Measurements from ENCODE around the gene FOXP1. TPM values are rescaled to one million over a fixed set of nuclear protein-coding genes. Genes with fewer than 3 reads are reported as not detected.
A peak's percentile ranks its signal among the peaks of the same experiment; 100 is the strongest.

FOXP1 gene
- total and polyA plus RNA-seq, 2 of the 13 experiments (the other 11 are each of a cell fraction or from before 2014, with no cell fraction given), result 40.4 to 59.0 TPM

DNA sequence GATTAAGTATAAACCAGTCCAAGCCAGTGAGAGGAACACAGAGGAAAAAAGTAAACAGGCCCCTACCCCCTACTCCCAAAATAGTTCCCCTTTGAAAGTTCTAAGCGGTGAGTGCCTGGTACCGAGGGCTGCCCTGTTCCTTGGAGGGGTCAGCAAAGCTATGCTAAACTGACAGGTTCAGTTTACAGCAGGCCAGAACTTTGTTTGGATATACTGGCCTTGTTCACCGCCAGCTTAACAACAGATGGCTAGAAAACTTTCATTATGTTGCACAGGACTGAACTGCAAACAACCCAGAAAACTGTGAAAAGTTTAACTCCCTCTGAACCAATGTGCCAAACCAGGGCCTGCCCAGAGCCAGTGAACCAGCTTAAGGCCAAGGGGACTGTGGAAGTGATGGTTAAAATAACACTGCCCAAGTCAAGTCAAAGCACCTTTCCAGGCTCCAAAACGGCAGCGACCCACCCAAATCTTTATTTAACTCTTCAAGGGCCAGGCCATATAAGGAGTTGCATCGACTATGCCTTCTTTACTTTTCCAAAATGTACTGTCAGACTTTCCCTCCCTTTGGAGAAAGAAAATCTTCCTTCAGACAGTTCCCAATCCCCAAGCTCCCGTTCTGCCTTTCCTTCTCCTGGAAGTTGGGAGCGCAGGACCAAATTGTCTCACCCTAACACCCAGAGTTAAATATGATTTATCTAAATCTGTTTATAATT is 448.0 kb downstream of the FOXP1 start (continued):
- TF ChIP-seq ZSCAN21 (CRISPR knock-in tag; IDR thresholded peaks at IDR 0.05; ENCODE audit: borderline replicate concordance) (0 out of 2 replicates have a peak, but pooled peaks have one; percentile 25), ZSCAN29 (CRISPR knock-in tag; conservative IDR thresholded peaks at IDR 0.05) (no peak), ZMYM3 (CRISPR knock-in tag; IDR thresholded peaks at IDR 0.05) (peak; percentile 33; the same call in 1 of the 2 replicates)
- TF ChIP-seq, protein P1, sequence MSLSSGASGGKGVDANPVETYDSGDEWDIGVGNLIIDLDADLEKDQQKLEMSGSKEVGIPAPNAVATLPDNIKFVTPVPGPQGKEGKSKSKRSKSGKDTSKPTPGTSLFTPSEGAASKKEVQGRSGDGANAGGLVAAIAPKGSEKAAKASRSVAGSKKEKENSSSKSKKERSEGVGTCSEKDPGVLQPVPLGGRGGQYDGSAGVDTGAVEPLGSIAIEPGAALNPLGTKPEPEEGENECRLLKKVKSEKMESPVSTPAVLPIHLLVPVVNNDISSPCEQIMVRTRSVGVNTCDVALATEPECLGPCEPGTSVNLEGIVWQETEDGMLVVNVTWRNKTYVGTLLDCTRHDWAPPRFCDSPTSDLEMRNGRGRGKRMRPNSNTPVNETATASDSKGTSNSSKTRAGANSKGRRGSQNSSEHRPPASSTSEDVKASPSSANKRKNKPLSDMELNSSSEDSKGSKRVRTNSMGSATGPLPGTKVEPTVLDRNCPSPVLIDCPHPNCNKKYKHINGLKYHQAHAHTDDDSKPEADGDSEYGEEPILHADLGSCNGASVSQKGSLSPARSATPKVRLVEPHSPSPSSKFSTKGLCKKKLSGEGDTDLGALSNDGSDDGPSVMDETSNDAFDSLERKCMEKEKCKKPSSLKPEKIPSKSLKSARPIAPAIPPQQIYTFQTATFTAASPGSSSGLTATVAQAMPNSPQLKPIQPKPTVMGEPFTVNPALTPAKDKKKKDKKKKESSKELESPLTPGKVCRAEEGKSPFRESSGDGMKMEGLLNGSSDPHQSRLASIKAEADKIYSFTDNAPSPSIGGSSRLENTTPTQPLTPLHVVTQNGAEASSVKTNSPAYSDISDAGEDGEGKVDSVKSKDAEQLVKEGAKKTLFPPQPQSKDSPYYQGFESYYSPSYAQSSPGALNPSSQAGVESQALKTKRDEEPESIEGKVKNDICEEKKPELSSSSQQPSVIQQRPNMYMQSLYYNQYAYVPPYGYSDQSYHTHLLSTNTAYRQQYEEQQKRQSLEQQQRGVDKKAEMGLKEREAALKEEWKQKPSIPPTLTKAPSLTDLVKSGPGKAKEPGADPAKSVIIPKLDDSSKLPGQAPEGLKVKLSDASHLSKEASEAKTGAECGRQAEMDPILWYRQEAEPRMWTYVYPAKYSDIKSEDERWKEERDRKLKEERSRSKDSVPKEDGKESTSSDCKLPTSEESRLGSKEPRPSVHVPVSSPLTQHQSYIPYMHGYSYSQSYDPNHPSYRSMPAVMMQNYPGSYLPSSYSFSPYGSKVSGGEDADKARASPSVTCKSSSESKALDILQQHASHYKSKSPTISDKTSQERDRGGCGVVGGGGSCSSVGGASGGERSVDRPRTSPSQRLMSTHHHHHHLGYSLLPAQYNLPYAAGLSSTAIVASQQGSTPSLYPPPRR (CRISPR knock-in tag; IDR thresholded peaks at IDR 0.05; ENCODE audit: borderline replicate concordance), result peak; percentile 63; the same call in 1 of the 2 replicates

DNA sequence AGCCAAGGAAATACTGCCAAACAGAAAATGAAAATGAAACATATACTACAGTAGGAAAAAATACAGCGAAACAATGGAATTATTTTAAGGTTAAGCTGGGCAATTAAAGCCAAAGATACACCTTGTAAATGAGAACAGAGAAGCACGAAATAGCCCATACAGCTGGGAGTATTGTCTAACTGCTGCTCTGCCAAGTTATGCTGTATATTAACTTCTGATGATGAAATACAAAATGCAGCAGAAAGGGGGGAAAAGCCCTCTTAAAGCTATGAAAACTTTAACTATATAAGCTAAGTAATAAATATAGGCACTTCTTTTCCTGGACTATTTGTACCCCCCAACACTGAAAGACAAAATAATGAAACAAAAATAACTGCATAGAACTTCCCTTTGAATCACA is 449.0 kb downstream of the FOXP1 start:
- BruUV-seq (replicated peaks), result no TSS peak
- H3K9me3 ChIP-seq (ENCODE audit: low read length), result no peaks in the 10 kb centered on the region
- no peak for FAIRE-seq

More for the DNA sequence above, 449.0 kb downstream of the FOXP1 start:
- H3K9ac ChIP-seq (ENCODE audit: insufficient read depth, low read depth, low read length), result no peak overlapping the region
- no peak overlapping the region for H3K4me3 ChIP-seq (replicated peaks in 1 of 3; ENCODE audit: insufficient read depth in 1 of 3, low read depth in 2 of 3, low read length in 3 of 3)
- no peak for TF ChIP-seq ZNF792 (CRISPR knock-in tag; IDR thresholded peaks at IDR 0.05)
- no peak for TF ChIP-seq NFIB (CRISPR knock-in tag; IDR thresholded peaks at IDR 0.05; ENCODE audit: borderline replicate concordance)
- no peak for TF ChIP-seq HMGA1 (CRISPR knock-in tag; conservative IDR thresholded peaks at IDR 0.05)
- TF ChIP-seq GTF3A (CRISPR knock-in tag; conservative IDR thresholded peaks at IDR 0.05), result no peak
- TF ChIP-seq ZNF598 (CRISPR knock-in tag; IDR thresholded peaks at IDR 0.05; ENCODE audit: borderline replicate concordance), result no peak
- no peak for TF ChIP-seq ZNF703 (CRISPR knock-in tag; IDR thresholded peaks at IDR 0.05; ENCODE audit: borderline replicate concordance)
- TF ChIP-seq MED8 (CRISPR knock-in tag; IDR thresholded peaks at IDR 0.05; ENCODE audit: insufficient replicate concordance), result no peak
- TF ChIP-seq WIZ (CRISPR knock-in tag; IDR thresholded peaks at IDR 0.05), result no peak
- TF ChIP-seq EZH2 (conservative IDR thresholded peaks at IDR 0.05; ENCODE audit: low read depth, low read length), result no peak
- TF ChIP-seq CBX1 (IDR thresholded peaks at IDR 0.05; ENCODE audit: low read depth), result no peak
- no peak for TF ChIP-seq CEBPG (CRISPR knock-in tag; IDR thresholded peaks at IDR 0.05)
- TF ChIP-seq ZNF441 (CRISPR knock-in tag; IDR thresholded peaks at IDR 0.05; ENCODE audit: borderline replicate concordance), result no peak
- ChIA-PET CTCF (ENCODE audit: low intra/inter-chr PET ratio, low total read pairs) (no interaction called here), POLR2A (interaction anchor here (1.2 to 1.4 kb wide), 3 partner anchors 18 to 76 kb away, joined by 5 to 6 read pairs (median 6); no protein-coding TSS in a partner anchor)
- ATAC-seq (no peak), DNase-seq (ENCODE audit: low spot score) (no peak)
- 91% methylated on average over 2 of the region's 2 CpGs for WGBS (ENCODE audit: low lambda C conversion rate)
- no peak overlapping the region for H2AFZ ChIP-seq (ENCODE audit: low read length)
- 0 out of 5 replicates have a peak, but pooled peaks cover 0 to 2% of the 10 kb centered on the region in 2 experiments for H3K36me3 ChIP-seq (replicated peaks in 1 of 2; ENCODE audit: control insufficient read depth in 1 of 2, insufficient read depth in 2 of 2, low read length in 2 of 2)
- peak overlapping the region; percentile 57 for H3K27ac ChIP-seq (ENCODE audit: extremely low read length, insufficient read depth, low read length)
- H3K4me2 ChIP-seq (ENCODE audit: low read depth, low read length), result no peak overlapping the region
- no peaks in the 10 kb centered on the region for H3K27me3 ChIP-seq (ENCODE audit: control insufficient read depth in 1 of 2, insufficient read depth in 2 of 2, low read length in 2 of 2)
- intact Hi-C loops (cut with micrococcal nuclease; ENCODE audit: unreplicated experiment) (no loop called here), in situ Hi-C loops (cut with HindIII; ENCODE audit: extremely low pct_ligation_motif_present, low pct_unique_long_range_greater_than_20kb) (no loop called here)
- no peaks in the 10 kb centered on the region for H3K79me2 ChIP-seq (ENCODE audit: insufficient read depth, low read length)
- H4K20me1 ChIP-seq (ENCODE audit: insufficient read depth, low read length), result no peaks in the 10 kb centered on the region
- peaks cover 70% of the 10 kb centered on the region for H3K4me1 ChIP-seq (ENCODE audit: insufficient read depth, low read length)
